ENCODE measurements around the gene SLC35B2.
A peak's percentile ranks its signal among the peaks of the same experiment; 100 is the strongest.

SLC35B2 gene

GRCh38 chr6:44251576-44252524 is 5.5 kb downstream of the SLC35B2 start:
- no peak for DNase-seq

- no peak for DNase-seq
Observed at GRCh38 chr6:44250718-44251123, 6.6 kb downstream of the SLC35B2 start.

DNA sequence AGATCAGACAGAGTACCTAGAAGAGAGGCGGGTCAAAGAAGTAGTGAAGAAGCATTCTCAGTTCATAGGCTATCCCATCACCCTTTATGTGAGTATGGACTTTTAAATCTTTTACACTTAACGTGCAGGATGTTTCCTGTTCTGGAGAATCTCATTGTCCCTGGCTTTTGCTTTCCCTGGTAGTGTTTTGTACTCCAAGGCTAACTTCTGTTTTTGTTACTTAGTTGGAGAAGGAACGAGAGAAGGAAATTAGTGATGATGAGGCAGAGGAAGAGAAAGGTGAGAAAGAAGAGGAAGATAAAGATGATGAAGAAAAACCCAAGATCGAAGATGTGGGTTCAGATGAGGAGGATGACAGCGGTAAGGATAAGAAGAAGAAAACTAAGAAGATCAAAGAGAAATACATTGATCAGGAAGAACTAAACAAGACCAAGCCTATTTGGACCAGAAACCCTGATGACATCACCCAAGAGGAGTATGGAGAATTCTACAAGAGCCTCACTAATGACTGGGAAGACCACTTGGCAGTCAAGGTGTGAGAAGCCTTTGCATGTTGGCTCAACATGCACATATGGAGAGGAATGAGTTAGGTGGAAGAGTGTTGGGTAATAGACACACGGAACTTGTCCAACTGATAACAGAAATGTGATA is 7.1 kb downstream of the SLC35B2 start:
- no peak for DNase-seq

DNA sequence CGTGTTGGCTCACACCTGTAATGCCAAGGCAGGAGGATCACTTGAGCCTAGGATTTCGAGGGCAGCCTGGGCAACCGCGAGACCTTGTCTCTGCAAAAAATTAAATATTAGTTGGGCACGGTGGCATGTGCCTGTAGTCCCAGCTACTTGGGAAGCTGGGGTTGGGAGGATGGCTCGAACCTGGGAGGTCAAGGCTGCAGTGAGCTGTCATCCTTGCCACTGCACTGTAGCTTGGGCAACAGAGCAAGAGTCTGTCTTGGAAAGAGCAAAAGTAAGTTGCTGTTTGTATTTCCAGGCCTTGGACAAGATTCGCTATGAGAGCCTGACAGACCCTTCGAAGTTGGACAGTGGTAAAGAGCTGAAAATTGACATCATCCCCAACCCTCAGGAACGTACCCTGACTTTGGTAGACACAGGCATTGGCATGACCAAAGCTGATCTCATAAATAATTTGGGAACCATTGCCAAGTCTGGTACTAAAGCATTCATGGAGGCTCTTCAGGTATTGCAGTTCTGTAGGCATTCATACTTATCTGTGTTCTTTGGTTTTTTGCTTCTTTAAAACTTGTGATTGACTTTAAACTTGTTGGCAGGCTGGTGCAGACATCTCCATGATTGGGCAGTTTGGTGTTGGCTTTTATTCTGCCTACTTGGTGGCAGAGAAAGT is 8.1 kb downstream of the SLC35B2 start:
- no peak for DNase-seq

DNA sequence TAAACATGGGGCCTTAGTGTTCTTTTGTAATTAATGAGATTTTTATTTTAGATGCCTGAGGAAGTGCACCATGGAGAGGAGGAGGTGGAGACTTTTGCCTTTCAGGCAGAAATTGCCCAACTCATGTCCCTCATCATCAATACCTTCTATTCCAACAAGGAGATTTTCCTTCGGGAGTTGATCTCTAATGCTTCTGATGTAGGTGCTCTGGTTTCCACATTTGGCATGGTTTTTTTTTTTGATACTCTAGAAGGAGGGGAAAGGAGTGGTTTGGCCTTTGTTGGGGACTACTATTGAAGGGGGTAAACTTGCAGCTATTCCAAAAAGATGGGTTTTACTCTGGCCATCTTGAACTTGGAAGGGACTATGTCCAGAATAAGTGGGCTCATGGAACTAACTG is 8.7 kb downstream of the SLC35B2 start:
- DNase-seq = no peak

- no peak for DNase-seq
Observed at GRCh38 chr6:44247338-44248302, 9.7 kb downstream of the SLC35B2 start.

GRCh38 chr6:44246663-44247337 is 10.5 kb downstream of the SLC35B2 start, which contains the start of gene HSP90AB1:
TSS of gene HSP90AB1 (plus strand) at chr6:44247101. CDS start at chr6:44248630, 1,529 bp downstream.
- DNase-seq = peak; percentile 88

GRCh38 chr6:44245912-44246662 is 11.2 kb downstream of the SLC35B2 start:
- DNase-seq = peak; percentile 76

- DNase-seq = no peak
Observed at GRCh38 chr6:44245391-44245911, 11.9 kb downstream of the SLC35B2 start.

GRCh38 chr6:44243345-44243744 is 14.0 kb downstream of the SLC35B2 start:
- no peak for DNase-seq

- no peak for DNase-seq
Observed at GRCh38 chr6:44238687-44239350, 18.5 kb downstream of the SLC35B2 start.

DNA sequence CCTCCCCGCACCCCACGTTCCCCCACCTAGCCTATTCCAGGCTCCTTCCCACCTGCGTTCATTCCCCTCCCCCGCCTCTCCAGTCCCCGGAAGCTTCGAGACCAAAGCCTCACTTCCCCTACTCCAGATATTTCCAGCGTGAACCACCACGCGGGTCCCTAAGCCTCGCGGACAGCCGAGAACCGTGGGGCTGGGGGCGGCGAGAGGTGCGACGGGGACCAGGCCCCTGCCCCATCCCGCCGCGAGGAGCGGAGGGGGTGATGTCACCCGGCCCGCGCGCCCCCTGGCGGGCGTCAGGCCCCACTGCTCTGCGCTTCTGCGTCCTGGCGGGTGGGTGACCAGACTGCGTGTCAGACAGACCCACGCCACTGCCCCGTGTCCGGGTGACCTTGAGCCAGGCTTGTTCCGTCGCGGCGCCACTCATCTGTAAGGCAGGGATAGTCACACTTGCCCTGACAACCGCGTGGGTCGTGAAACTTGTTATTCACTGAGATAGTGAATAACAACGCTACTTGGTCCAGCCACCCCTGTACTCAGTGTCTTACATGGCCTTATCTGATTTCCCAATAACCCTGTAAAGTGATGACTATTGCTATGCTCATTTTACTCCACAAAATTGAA is 19.4 kb downstream of the SLC35B2 start:
- DNase-seq = peak; percentile 59

DNA sequence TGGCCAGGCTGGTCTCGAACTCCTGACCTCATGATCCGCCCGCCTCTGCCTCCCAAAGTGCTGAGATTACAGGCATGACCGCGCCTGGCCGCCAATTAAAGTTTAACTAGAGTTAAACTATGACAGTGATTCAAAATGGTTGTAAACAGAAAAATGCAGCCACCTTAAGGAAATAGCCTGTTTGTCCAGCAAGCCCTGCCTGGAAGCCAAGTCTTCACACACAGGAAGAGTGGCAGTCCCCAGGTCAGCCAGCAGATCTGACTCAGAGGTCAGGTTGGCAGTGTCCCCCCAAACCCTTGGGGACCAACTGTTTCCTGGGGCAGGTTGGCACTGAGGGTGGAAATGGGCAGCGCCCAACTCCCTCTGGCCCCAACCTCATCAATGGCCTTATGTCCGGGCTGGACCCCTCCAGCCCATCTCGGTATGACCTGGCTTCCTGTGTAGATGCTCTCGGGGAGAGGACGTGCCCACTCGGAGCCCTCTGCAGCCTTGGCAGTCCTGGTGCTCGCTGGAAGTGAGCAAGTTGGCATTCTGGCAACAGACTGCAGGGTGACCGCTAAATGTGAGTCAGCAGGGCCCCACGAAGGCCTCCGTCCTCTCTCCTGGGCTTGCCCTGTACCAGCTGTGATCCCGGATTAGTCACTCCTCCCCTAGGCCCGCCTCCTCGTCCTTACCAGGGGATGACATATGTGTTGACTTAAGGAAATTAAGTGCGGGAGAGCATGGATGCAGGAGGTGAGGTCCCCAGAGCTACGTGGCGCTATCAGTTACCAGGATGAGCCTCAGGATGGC is 20.1 kb downstream of the SLC35B2 start:
- DNase-seq = peak; percentile 65

- no peak for DNase-seq
Observed at GRCh38 chr6:44235891-44236516, 21.3 kb downstream of the SLC35B2 start.

DNA sequence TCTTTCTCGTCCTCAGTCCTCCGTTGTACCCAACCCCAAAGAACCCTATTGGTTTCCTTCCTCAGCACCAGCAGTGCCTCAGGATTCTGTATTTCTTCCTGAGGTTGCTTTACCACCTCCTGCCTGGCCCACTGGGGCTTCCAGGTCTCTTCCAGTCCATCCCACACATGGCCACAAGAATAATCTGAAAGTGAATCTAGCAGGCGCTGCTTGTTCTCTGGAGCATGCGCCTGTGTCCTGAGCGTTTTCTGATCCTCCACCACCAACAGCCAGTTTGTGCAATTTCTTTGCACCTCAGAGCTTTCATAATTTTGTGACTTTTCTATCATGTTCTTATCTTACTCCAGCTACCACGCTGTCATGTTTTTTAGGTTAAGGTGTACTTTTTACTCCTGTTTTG is 22.1 kb downstream of the SLC35B2 start:
- DNase-seq = no peak

DNA sequence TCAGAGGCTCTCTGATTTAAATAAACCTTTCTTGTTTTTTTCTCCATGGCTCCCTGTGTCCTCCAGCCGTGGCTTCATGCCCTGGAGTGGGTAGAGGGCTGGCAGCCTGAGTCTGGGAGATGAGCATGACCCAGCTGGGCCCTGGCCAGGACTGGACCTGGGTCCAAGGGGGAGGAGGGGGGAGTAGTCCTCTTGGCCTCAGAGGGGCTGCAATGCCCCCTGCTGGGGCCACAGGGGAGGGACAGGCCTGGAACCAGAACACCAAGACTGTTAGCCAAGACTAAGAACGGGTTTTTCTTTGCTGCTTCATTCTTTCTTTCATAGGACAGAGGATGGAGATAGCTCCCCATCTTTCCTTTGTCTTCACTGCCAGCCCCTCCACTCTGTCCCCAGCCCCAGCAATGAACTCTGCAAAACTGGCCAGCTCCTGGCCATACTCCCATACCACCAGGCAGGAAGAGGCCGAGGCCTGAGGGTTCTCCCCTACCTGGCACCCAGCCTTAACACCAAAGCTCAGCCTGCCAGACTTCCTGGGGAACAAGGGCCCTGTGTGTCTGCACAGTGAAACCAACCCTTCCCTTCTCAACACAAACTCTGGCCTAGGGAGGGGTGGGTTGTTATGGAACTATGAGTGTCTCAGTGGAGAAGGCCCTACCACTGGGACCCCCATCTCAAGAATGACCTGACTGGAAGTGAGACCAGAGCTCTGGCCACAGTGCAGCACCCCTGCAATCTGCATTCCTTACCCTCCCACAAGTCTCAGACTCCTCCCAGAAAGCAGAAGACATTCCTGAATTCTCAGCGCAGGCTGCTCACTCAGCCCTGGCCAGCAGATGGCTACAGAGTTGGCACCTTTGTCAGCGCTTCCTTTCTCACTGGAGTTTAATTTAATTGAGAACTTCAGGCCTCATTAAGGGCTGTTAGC is 23.0 kb downstream of the SLC35B2 start:
- no peak for DNase-seq

DNA sequence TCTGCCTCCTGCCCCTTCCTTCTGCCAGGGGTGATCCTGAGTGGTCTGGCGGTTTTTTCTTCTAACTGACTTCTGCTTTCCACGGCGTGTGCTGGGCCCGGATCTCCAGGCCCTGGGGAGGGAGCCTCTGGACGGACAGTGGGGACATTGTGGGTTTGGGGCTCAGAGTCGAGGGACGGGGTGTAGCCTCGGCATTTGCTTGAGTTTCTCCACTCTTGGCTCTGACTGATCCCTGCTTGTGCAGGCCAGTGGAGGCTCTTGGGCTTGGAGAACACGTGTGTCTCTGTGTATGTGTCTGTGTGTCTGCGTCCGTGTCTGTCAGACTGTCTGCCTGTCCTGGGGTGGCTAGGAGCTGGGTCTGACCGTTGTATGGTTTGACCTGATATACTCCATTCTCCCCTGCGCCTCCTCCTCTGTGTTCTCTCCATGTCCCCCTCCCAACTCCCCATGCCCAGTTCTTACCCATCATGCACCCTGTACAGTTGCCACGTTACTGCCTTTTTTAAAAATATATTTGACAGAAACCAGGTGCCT is 23.7 kb downstream of the SLC35B2 start:
- DNase-seq = no peak
